ENCODE results near the gene WDFY3.

The WDFY3 gene

GRCh38 chr4:84932462-84932861, 34.0 kb downstream of the WDFY3 start:
- H3K9me3 ChIP-seq (ENCODE audit: control insufficient read depth, low read length) = no peaks in the 10 kb centered on the region
- H3K9ac ChIP-seq = no peak overlapping the region
- H3K4me1 ChIP-seq = peaks cover 3% of the 10 kb centered on the region
- no peak overlapping the region for H3K4me3 ChIP-seq (ENCODE audit: low read depth, low read length)
- no peak for TF ChIP-seq CTCF (IDR thresholded peaks at IDR 0.05)
- no peaks in the 10 kb centered on the region for H3K36me3 ChIP-seq (ENCODE audit: control insufficient read depth, insufficient read depth, low read length)
- H3K4me2 ChIP-seq (ENCODE audit: low read length) = no peak overlapping the region
- H3K27me3 ChIP-seq (ENCODE audit: control insufficient read depth, insufficient read depth, low read length) = no peaks in the 10 kb centered on the region
- no peak overlapping the region for H3K27ac ChIP-seq
- no peak overlapping the region for H2AFZ ChIP-seq
- H3K79me2 ChIP-seq = peaks cover 20% of the 10 kb centered on the region

- no peak overlapping the region for H2AFZ ChIP-seq
- TF ChIP-seq CTCF (IDR thresholded peaks at IDR 0.05) = no peak
- H3K4me1 ChIP-seq = no peaks in the 10 kb centered on the region
- H3K9ac ChIP-seq = no peak overlapping the region
- H3K36me3 ChIP-seq (ENCODE audit: control insufficient read depth, insufficient read depth, low read length) = no peaks in the 10 kb centered on the region
- H3K9me3 ChIP-seq (ENCODE audit: control insufficient read depth, low read length) = no peaks in the 10 kb centered on the region
- H3K4me2 ChIP-seq (ENCODE audit: low read length) = no peak overlapping the region
- H3K79me2 ChIP-seq = peaks cover 16% of the 10 kb centered on the region
- no peak overlapping the region for H3K27ac ChIP-seq
- no peaks in the 10 kb centered on the region for H3K27me3 ChIP-seq (ENCODE audit: control insufficient read depth, insufficient read depth, low read length)
- H3K4me3 ChIP-seq (ENCODE audit: low read depth, low read length) = no peak overlapping the region
Measured at GRCh38 chr4:84931961-84932360, 34.5 kb downstream of the WDFY3 start.

- H3K79me2 ChIP-seq = peaks cover 16% of the 10 kb centered on the region
- no peaks in the 10 kb centered on the region for H3K27me3 ChIP-seq (ENCODE audit: control insufficient read depth, insufficient read depth, low read length)
- no peaks in the 10 kb centered on the region for H3K36me3 ChIP-seq (ENCODE audit: control insufficient read depth, insufficient read depth, low read length)
- no peak overlapping the region for H3K9ac ChIP-seq
- H3K27ac ChIP-seq = no peak overlapping the region
- no peak overlapping the region for H2AFZ ChIP-seq
- no peaks in the 10 kb centered on the region for H3K9me3 ChIP-seq (ENCODE audit: control insufficient read depth, low read length)
- no peak overlapping the region for H3K4me3 ChIP-seq (ENCODE audit: low read depth, low read length)
- H3K4me2 ChIP-seq (ENCODE audit: low read length) = peak overlapping the region; percentile 9
- TF ChIP-seq CTCF (IDR thresholded peaks at IDR 0.05) = no peak
- no peaks in the 10 kb centered on the region for H3K4me1 ChIP-seq
Measured at GRCh38 chr4:84931274-84931673, 35.2 kb downstream of the WDFY3 start.

- H3K36me3 ChIP-seq (ENCODE audit: control insufficient read depth, insufficient read depth, low read length) = no peaks in the 10 kb centered on the region
- H2AFZ ChIP-seq = no peak overlapping the region
- no peak overlapping the region for H3K4me3 ChIP-seq (ENCODE audit: low read depth, low read length)
- H3K79me2 ChIP-seq = peaks cover 5% of the 10 kb centered on the region
- no peaks in the 10 kb centered on the region for H3K27me3 ChIP-seq (ENCODE audit: control insufficient read depth, insufficient read depth, low read length)
- no peak overlapping the region for H3K9ac ChIP-seq
- H3K4me1 ChIP-seq = peaks cover 4% of the 10 kb centered on the region
- H3K27ac ChIP-seq = no peak overlapping the region
- no peak overlapping the region for H3K4me2 ChIP-seq (ENCODE audit: low read length)
- H3K9me3 ChIP-seq (ENCODE audit: control insufficient read depth, low read length) = no peaks in the 10 kb centered on the region
- no peak for TF ChIP-seq CTCF (IDR thresholded peaks at IDR 0.05)
Measured at GRCh38 chr4:84928089-84928488, 38.4 kb downstream of the WDFY3 start.

DNA sequence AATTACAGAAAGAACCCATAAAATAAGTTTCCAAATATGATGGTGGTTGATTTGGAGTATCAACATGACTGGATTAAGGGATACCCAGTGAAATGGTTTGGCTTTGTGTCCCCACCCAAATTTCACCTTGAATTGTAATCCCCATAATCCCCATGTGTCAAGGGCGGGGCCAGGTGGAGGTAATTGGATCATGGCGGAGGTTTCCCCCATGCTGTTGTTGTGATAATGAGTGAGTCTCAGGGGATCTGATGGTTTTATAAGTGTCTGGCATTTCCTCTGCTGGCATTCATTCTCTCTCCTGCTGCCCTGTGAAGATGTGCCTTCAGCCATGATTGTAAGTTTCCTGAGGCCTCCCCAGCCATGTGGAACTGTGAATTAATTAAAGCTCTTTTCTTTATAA, 39.1 kb downstream of the WDFY3 start:
- Histone ChIP-seq H3K4me1 (peaks cover 4% of the 10 kb centered on the region), H3K27ac (no peak overlapping the region)

More for the DNA sequence above, 39.1 kb downstream of the WDFY3 start:
- no peaks in the 10 kb centered on the region for H3K36me3 ChIP-seq (ENCODE audit: control insufficient read depth, insufficient read depth, low read length)
- H3K4me3 ChIP-seq (ENCODE audit: low read depth, low read length) = no peak overlapping the region
- no peak for TF ChIP-seq CTCF (IDR thresholded peaks at IDR 0.05)
- H3K79me2 ChIP-seq = peaks cover 5% of the 10 kb centered on the region
- H3K9me3 ChIP-seq (ENCODE audit: control insufficient read depth, low read length) = no peaks in the 10 kb centered on the region
- no peaks in the 10 kb centered on the region for H3K27me3 ChIP-seq (ENCODE audit: control insufficient read depth, insufficient read depth, low read length)
- no peak overlapping the region for H2AFZ ChIP-seq
- no peak overlapping the region for H3K9ac ChIP-seq
- H3K4me2 ChIP-seq (ENCODE audit: low read length) = no peak overlapping the region
